Gastrocnemius medialis (tissue), 4 donors: ENCODE measurements around the gene PARVA. TPM values are rescaled to one million over a fixed set of nuclear protein-coding genes. Genes with fewer than 3 reads are reported as not detected.
A peak's percentile ranks its signal among the peaks of the same experiment; 100 is the strongest.

ENCODE experiments used
- ATAC-seq, 2 donors: fragments of 150-250 bp; one replicate each; pipeline ENCODE4 v1.9.1; 2016
- DNase-seq, 2 donors: peaks; one replicate each; pipeline ENCODE4 v3.0.0-alpha.2; 2019
- H3K27ac ChIP-seq, 4 donors: fragments of 200-600 bp; sonication (generic); 1 replicate in 1 of 4; 2 replicates in 3 of 4; pipeline ENCODE4 v1.5.1; 2016 to 2018; ENCODE audit warnings: mild to moderate bottlenecking in 2 of 4, moderate library complexity in 1 of 4
- H3K27me3 ChIP-seq, 3 donors: fragments of 200-600 bp; sonication (generic) in 2 of 3; 1 replicate in 1 of 3; 2 replicates in 2 of 3; pipeline versions ENCODE4 v1.5.1 to v1.6.0; 2016 to 2019; ENCODE audit warnings: mild to moderate bottlenecking in 1 of 3, moderate library complexity in 1 of 3
- H3K36me3 ChIP-seq, 2 donors: fragments of 200-600 bp; sonication (generic) in 1 of 2; one replicate each; pipeline ENCODE4 v1.5.1; 2017 to 2018
- H3K4me1 ChIP-seq, 2 donors: fragments of 200-600 bp; sonication (generic) in 1 of 2; one replicate each; pipeline ENCODE4 v1.5.1; 2016 to 2017; ENCODE audit warnings: mild to moderate bottlenecking in 2 of 2
- H3K4me3 ChIP-seq, 4 donors: fragments of 200-600 bp; sonication (generic) in 3 of 4; 1 replicate in 1 of 4; 2 replicates in 3 of 4; pipeline ENCODE4 v1.5.1; 2016 to 2019; ENCODE audit warnings: mild to moderate bottlenecking in 2 of 4
- H3K9me3 ChIP-seq, 3 donors: fragments of 200-600 bp; sonication (generic) in 2 of 3; 1 replicate in 1 of 3; 2 replicates in 2 of 3; pipeline ENCODE4 v1.5.1; 2016 to 2019
- POLR2A ChIP-seq, 2 donors: fragments of 450-650 bp; IDR thresholded peaks; one replicate each; pipeline ENCODE4 v1.6.1; 2017; ENCODE audit warnings: antibody characterized with exemption in 2 of 2, mild to moderate bottlenecking in 2 of 2, moderate library complexity in 2 of 2
- in situ Hi-C, 4 donors: fragments of 200-750 bp; cut with MboI; loops; one replicate each; pipeline versions ENCODE4 v1.15.0 to v1.8.0; 2017; ENCODE audit warnings: low sequenced_read_pairs in 4 of 4
- intact Hi-C: fragments of 100-400 bp; cut with DNase I; formaldehyde crosslinking; loops from one replicate; pipeline ENCODE4 v1.15.1; 2023; ENCODE audit warnings: low total_unique reads
- total RNA-seq, 4 donors: library from RNA; depleted of rRNA; stranded (reverse); fragments of >200 nt; gene quantifications; one replicate each; pipeline versions ENCODE4 v1.1.0 to v1.2.3, GENCODE V29; 2016
- TF ChIP-seq, protein P1 (sequence below), 5 experiments: fragments of 450-650 bp in 3 of 5; fragments of 200-600 bp in 2 of 5; sonication (generic) in 2 of 5; IDR thresholded peaks in 4 of 5; conservative IDR thresholded peaks in 1 of 5; 1 replicate in 4 of 5; 2 replicates in 1 of 5; pipeline ENCODE4 v1.5.1; 2016 to 2019; ENCODE audit warnings: antibody characterized with exemption in 5 of 5, mild to moderate bottlenecking in 3 of 5, moderate library complexity in 3 of 5

PARVA gene
- total RNA-seq, 4 donors from 2014 or later = 4.4 to 9.7 (median 8.4) TPM

DNA sequence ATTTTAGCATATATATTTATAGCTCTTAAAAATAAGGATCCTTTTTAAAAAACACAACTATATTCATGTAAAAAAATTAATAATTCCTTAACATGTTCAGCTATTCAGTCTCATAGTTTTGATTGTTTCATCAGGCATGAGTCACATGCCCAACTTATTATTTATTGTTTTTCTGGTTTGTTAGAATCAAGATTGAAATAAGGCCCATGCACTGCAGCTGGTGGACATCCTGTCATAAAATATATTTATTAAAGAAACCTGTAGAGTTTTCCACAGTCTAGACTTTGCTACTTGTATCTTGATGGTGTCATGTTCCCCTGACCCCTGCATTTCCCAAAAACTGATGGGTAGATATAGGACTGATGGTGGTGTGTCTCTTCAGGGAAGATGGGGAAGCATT is 77.4 kb downstream of the PARVA start:
- H3K9me3 ChIP-seq = no peaks in the 10 kb centered on the region
- no peaks in the 10 kb centered on the region for H3K27me3 ChIP-seq
- no peak for DNase-seq
- H3K27ac ChIP-seq = no peak overlapping the region
- TF ChIP-seq, protein P1, sequence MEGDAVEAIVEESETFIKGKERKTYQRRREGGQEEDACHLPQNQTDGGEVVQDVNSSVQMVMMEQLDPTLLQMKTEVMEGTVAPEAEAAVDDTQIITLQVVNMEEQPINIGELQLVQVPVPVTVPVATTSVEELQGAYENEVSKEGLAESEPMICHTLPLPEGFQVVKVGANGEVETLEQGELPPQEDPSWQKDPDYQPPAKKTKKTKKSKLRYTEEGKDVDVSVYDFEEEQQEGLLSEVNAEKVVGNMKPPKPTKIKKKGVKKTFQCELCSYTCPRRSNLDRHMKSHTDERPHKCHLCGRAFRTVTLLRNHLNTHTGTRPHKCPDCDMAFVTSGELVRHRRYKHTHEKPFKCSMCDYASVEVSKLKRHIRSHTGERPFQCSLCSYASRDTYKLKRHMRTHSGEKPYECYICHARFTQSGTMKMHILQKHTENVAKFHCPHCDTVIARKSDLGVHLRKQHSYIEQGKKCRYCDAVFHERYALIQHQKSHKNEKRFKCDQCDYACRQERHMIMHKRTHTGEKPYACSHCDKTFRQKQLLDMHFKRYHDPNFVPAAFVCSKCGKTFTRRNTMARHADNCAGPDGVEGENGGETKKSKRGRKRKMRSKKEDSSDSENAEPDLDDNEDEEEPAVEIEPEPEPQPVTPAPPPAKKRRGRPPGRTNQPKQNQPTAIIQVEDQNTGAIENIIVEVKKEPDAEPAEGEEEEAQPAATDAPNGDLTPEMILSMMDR (IDR thresholded peaks at IDR 0.05 in 4 of 5, conservative IDR thresholded peaks at IDR 0.05 in 1 of 5) = no peak
- no peak for TF ChIP-seq POLR2A (IDR thresholded peaks at IDR 0.05)
- peaks cover 13 to 14% of the 10 kb centered on the region in 2 donors for H3K4me1 ChIP-seq
- no peak overlapping the region for H3K4me3 ChIP-seq
- H3K36me3 ChIP-seq = no peaks in the 10 kb centered on the region
- intact Hi-C loops = no loop called here
- in situ Hi-C loops = no loop called here
- ATAC-seq = no peak

DNA sequence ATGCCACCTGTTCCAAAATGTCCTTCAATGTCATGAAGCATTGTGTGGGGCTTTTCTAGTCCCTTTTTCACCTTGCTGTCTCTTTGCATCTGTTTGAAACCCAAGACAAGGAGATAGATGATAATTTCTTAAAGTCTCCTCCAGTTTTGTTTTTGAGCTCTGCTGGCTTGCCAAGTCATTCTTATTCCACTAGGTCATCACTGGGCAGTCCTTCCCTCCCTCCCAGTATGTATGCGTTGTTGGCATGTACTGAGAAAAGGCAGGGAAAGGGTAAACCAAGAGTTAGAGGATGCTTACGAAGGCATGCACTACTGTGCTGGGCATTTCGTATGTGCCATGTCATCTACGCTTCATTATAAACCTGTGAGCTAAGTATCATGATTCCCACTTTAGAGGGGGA is 78.6 kb downstream of the PARVA start:
- H3K27ac ChIP-seq = no peak overlapping the region
- in situ Hi-C loops = no loop called here

DNA sequence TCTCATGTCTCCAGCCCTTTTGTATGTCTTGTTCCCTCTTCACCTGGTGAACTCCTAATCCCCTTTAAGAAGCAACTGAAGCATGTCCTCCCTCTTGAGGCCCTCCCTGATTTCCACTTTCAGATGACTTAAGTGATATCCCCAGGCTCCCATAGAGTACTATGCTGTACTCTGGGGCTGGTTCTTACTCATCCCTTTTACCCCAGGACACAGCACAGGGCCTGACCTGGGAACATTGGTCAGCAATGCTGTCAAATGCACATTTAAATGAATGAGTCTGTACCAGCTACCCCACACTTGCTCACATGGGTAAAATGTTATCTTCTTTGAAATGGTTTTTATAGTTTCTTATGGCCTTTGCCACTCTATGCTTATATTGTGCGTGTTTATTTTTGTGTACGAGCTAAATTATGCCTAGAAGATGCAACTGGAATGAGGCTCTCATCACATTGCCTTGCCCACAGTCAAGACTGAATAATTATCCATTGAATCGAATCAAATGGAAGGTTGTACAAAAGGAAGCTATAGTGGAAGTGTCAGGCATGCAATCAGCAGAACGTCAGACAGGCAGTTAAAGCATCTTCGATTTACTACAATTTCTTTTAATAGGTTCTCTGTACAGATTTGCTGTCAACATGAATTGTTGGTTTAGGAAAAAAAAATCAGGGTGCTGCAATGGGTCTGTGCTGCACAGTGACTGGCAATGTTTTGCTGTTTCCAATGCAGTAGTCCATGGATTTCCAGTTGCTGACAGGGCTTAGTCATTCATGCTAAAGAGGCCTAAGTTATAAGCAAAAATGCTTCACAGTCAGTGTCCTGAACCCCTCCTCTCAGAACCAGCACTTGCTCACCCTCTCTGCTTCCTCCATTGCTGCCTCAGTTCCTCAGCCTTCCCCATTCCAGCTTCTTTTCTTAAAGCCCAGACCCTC is 79.5 kb downstream of the PARVA start:
- H3K9me3 ChIP-seq = no peaks in the 10 kb centered on the region
- TF ChIP-seq POLR2A (IDR thresholded peaks at IDR 0.05) = no peak
- TF ChIP-seq, protein P1 (IDR thresholded peaks at IDR 0.05 in 4 of 5, conservative IDR thresholded peaks at IDR 0.05 in 1 of 5) = no peak
- H3K27ac ChIP-seq = peak overlapping the region in 3 of 4 donors; percentile 31 to 49 (median 38)
- H3K27me3 ChIP-seq = no peaks in the 10 kb centered on the region
- no peaks in the 10 kb centered on the region for H3K36me3 ChIP-seq
- peaks cover 13 to 14% of the 10 kb centered on the region in 2 donors for H3K4me1 ChIP-seq
- no peak overlapping the region for H3K4me3 ChIP-seq
- ATAC-seq (no peak), DNase-seq (no peak)
- intact Hi-C loops (no loop called here), in situ Hi-C loops (no loop called here)

More for the DNA sequence above, 78.6 kb downstream of the PARVA start:
- ATAC-seq (no peak), DNase-seq (no peak)
- H3K27me3 ChIP-seq = no peaks in the 10 kb centered on the region
- intact Hi-C loops = no loop called here
- H3K9me3 ChIP-seq = no peaks in the 10 kb centered on the region
- no peak overlapping the region for H3K4me3 ChIP-seq
- no peak for TF ChIP-seq POLR2A (IDR thresholded peaks at IDR 0.05)
- TF ChIP-seq, protein P1 (IDR thresholded peaks at IDR 0.05 in 4 of 5, conservative IDR thresholded peaks at IDR 0.05 in 1 of 5) = no peak
- H3K36me3 ChIP-seq = no peaks in the 10 kb centered on the region
- peaks cover 13 to 14% of the 10 kb centered on the region in 2 donors for H3K4me1 ChIP-seq

DNA sequence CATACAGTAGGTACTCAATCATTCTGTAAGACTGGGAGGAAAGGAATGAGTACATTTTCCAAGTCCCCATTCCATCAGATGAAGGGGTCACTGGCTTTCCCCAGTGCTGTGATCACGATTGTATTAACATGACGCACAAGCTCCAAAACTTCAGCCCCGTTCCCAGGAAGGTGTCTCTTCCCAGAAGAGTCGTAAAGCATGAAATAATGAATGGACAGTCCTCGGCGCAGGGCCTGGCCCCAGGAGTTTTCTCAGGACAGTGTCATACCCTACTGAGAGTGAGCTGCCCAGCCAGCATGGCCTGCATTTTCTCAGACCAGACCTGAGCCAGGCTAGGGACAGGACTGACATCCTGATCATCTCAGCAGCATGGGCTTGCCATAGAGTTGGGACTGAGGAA is 80.7 kb downstream of the PARVA start:
- Histone ChIP-seq H3K36me3 (no peaks in the 10 kb centered on the region), H3K4me3 (no peak overlapping the region), H3K27ac (peak overlapping the region in 3 of 4 donors; percentile 31 to 65 (median 49)), H3K27me3 (no peaks in the 10 kb centered on the region), H3K9me3 (no peaks in the 10 kb centered on the region), H3K4me1 (peaks cover 13 to 14% of the 10 kb centered on the region in 2 donors)
- in situ Hi-C loops = no loop called here
- no peak for DNase-seq
- ATAC-seq = peak; percentile 24 to 50
- intact Hi-C loops = no loop called here
- TF ChIP-seq, protein P1 (IDR thresholded peaks at IDR 0.05 in 4 of 5, conservative IDR thresholded peaks at IDR 0.05 in 1 of 5) = no peak
- no peak for TF ChIP-seq POLR2A (IDR thresholded peaks at IDR 0.05)
